GM10847 (cell line): ENCODE results near the gene LY6G5C.
A peak's percentile ranks its signal among the peaks of the same experiment; 100 is the strongest.

Source experiments
- POLR2A ChIP-seq: IDR thresholded peaks from 2 replicates; pipeline ENCODE4 v1.6.1; 2011; ENCODE audit not compliant: insufficient read length; ENCODE audit errors: extremely low read depth

Gene LY6G5C

GRCh38 chr6:31702819-31703716 lies 22.2 kb upstream of the LY6G5C start, which contains the start of gene ABHD16A:
ABHD16A (minus strand) TSS chr6:31703324; CDS start chr6:31703281, 43 bp downstream.
- TF ChIP-seq POLR2A: peak; percentile 89

GRCh38 chr6:31702405-31702818 lies 21.5 kb upstream of the LY6G5C start:
- TF ChIP-seq POLR2A: no peak

- TF ChIP-seq POLR2A: no peak
Measured at GRCh38 chr6:31701666-31702404, 21.0 kb upstream of the LY6G5C start.

GRCh38 chr6:31700740-31701401 lies 20.0 kb upstream of the LY6G5C start:
- TF ChIP-seq POLR2A: no peak

- TF ChIP-seq POLR2A: no peak
Measured at GRCh38 chr6:31697555-31697954, 16.7 kb upstream of the LY6G5C start.

GRCh38 chr6:31693535-31693934 lies 12.7 kb upstream of the LY6G5C start:
- no peak for TF ChIP-seq POLR2A

GRCh38 chr6:31692886-31693285 lies 12.0 kb upstream of the LY6G5C start:
- no peak for TF ChIP-seq POLR2A

GRCh38 chr6:31692353-31692752 lies 11.5 kb upstream of the LY6G5C start:
- no peak for TF ChIP-seq POLR2A

GRCh38 chr6:31691564-31692108 lies 10.8 kb upstream of the LY6G5C start:
- no peak for TF ChIP-seq POLR2A

- no peak for TF ChIP-seq POLR2A
Measured at GRCh38 chr6:31691078-31691463, 10.2 kb upstream of the LY6G5C start.

- TF ChIP-seq POLR2A: no peak
Measured at GRCh38 chr6:31690231-31691077, 9.6 kb upstream of the LY6G5C start.

- no peak for TF ChIP-seq POLR2A
Measured at GRCh38 chr6:31689249-31690110, 8.6 kb upstream of the LY6G5C start.

- no peak for TF ChIP-seq POLR2A
Measured at GRCh38 chr6:31687860-31688693, 7.2 kb upstream of the LY6G5C start.

GRCh38 chr6:31687321-31687720 lies 6.5 kb upstream of the LY6G5C start:
- TF ChIP-seq POLR2A: no peak
